ENCODE data around the gene SUSD6.

GRCh38 chr14:69637503-69638031 lies 26.2 kb downstream of the SUSD6 start:
- no peak for TF ChIP-seq POLR2AphosphoS5 (IDR thresholded peaks at IDR 0.05; ENCODE audit: borderline replicate concordance, low read depth, low read length)
- TF ChIP-seq EZH2 (IDR thresholded peaks at IDR 0.05) = no peak
